ENCODE data around the gene ASB1.
"Not testable (repeated sequence)": the region's sequence is repeated elsewhere in the genome, so short reads cannot be mapped to it uniquely, and the experiment has no call there.

ASB1 gene

DNA sequence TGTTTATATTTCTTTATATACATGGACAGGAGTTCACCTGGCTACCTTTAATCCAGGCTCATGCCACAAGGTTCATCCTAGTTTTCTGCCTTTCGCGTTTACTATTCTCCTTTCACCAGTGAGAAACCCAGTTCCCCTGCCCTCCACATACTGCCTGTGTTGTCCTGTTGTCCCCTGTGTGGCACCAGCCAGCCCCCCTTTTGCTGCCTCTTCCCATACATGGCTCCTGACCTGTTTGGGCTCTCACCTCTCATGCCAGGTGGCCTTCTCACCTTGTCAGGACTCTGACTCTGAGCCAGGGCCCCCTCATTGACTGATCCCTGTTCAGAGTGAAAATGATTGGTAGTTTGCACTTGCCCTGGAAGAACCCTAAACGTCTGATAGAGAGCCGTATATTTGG lies 13.6 kb downstream of the ASB1 start:
- no peak for DNase-seq (ENCODE audit: extremely low read depth, insufficient read length)
- Histone ChIP-seq H3K27me3 (replicated peaks; ENCODE audit: control insufficient read depth, insufficient read depth, low read length) (no peaks in the 10 kb centered on the region), H3K4me3 (replicated peaks; ENCODE audit: low read depth, low read length) (no peak overlapping the region), H3K36me3 (ENCODE audit: control insufficient read depth, insufficient read depth, low read length) (peaks cover 24% of the 10 kb centered on the region)
- TF ChIP-seq, protein P1, sequence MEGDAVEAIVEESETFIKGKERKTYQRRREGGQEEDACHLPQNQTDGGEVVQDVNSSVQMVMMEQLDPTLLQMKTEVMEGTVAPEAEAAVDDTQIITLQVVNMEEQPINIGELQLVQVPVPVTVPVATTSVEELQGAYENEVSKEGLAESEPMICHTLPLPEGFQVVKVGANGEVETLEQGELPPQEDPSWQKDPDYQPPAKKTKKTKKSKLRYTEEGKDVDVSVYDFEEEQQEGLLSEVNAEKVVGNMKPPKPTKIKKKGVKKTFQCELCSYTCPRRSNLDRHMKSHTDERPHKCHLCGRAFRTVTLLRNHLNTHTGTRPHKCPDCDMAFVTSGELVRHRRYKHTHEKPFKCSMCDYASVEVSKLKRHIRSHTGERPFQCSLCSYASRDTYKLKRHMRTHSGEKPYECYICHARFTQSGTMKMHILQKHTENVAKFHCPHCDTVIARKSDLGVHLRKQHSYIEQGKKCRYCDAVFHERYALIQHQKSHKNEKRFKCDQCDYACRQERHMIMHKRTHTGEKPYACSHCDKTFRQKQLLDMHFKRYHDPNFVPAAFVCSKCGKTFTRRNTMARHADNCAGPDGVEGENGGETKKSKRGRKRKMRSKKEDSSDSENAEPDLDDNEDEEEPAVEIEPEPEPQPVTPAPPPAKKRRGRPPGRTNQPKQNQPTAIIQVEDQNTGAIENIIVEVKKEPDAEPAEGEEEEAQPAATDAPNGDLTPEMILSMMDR (IDR thresholded peaks at IDR 0.05; ENCODE audit: insufficient read depth, low read length, poor library complexity, severe bottlenecking) = no peak

DNA sequence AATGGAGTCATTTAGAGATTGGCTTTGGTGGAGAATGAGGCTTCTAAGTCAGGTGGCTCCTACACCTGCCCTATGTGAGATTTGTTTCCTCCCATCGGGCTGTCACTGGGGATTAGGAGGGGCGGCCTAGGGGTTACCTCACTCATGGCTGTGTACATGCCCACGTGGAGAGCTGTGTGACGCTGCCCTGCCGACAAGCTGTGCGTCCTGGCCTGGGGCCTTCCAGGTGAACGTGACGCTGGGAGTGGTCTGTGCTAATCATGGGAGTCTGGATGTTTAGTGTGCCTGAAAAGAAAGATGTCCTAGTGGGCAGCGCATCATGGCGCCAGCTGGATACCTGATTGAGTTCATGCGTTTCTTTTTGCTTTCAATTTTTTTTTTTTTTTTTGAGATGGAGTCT lies 14.0 kb downstream of the ASB1 start:
- DNase-seq (ENCODE audit: extremely low read depth, insufficient read length) = no peak
- Histone ChIP-seq H3K36me3 (ENCODE audit: control insufficient read depth, insufficient read depth, low read length) (peaks cover 22% of the 10 kb centered on the region), H3K4me3 (replicated peaks; ENCODE audit: low read depth, low read length) (no peak overlapping the region), H3K27me3 (replicated peaks; ENCODE audit: control insufficient read depth, insufficient read depth, low read length) (no peaks in the 10 kb centered on the region)
- TF ChIP-seq, protein P1 (IDR thresholded peaks at IDR 0.05; ENCODE audit: insufficient read depth, low read length, poor library complexity, severe bottlenecking) = no peak

DNA sequence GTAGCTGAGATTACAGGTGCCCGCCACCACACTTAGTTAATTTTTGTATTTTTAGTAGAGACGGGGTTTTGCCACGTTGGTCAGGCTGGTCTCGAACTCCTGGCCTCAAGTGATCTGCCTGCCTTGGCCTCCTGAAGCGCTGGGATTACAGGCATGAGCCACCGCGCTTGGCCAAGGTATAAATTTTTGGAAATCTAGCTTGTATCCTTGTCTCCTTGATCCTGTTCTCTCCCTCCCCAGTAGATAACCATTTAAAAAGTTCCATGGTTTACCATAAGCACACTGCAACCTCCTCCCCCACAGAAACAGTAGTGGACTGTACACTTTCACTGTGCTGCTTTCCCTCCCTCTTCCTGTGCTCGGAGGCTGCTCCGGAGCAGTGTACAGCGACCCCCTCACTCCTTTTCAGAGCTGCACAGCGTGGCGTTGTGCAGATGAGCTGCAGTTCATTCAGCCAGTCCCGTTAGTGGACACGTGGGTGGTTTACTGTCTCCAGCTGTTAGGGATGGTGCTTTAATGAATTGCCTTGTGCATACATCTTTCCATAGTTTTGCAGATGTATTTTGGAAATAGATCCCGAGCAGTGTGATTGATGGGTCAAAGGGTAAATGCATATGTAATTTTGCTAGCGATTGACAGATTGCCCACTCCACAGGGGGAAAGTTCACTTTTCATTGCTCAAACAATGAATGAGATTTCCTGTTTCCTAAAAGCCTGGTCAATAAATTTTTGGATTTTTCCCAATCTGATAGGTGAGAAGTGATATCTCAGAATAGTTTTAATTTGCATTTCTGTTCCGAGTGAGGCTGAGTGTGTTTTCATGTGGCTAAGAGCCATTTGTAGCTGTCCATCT lies 14.8 kb downstream of the ASB1 start:
- Histone ChIP-seq H3K27me3 (replicated peaks; ENCODE audit: control insufficient read depth, insufficient read depth, low read length) (no peaks in the 10 kb centered on the region), H3K36me3 (ENCODE audit: control insufficient read depth, insufficient read depth, low read length) (peaks cover 29% of the 10 kb centered on the region), H3K4me3 (replicated peaks; ENCODE audit: low read depth, low read length) (no peak overlapping the region)
- no peak for DNase-seq (ENCODE audit: extremely low read depth, insufficient read length)
- TF ChIP-seq, protein P1 (IDR thresholded peaks at IDR 0.05; ENCODE audit: insufficient read depth, low read length, poor library complexity, severe bottlenecking) = no peak

DNA sequence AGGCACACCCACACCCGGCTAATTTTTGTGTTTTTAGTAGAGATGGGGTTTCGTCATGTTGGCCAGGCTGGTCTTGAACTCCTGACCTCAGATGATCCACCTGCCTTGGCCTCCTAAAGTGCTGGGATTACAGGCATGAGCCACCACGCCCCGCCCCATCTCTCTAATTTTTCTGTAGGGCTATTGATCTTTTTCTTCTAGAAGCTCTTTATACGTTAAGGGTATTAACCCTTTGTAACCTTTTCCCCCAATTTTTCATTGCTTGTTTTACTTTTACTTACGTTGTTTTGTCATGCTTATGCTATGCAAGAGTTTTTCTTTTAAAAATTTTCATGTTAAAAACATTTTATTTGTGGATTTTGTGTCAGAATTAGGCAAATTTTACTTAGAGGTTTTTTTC lies 15.5 kb downstream of the ASB1 start:
- H3K27me3 ChIP-seq (replicated peaks; ENCODE audit: control insufficient read depth, insufficient read depth, low read length); H3K4me3 ChIP-seq (replicated peaks; ENCODE audit: low read depth, low read length); DNase-seq (ENCODE audit: extremely low read depth, insufficient read length): not testable (repeated sequence)
- peaks cover 35% of the 10 kb centered on the region for H3K36me3 ChIP-seq (ENCODE audit: control insufficient read depth, insufficient read depth, low read length)

DNA sequence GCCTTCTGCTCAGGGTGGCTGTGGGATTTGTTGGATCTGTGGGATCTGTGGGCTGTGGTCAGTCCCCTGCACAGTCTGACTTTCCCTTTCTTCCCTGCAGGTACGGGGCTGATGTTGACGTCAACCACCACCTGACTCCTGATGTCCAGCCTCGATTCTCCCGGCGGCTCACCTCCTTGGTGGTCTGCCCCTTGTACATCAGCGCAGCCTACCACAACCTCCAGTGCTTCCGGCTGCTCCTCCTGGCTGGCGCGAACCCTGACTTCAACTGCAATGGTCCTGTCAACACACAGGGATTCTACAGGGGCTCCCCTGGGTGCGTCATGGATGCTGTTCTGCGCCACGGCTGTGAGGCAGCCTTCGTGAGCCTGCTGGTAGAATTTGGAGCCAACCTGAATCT lies 17.5 kb downstream of the ASB1 start:
- peaks cover 45% of the 10 kb centered on the region for H3K36me3 ChIP-seq (ENCODE audit: control insufficient read depth, insufficient read depth, low read length)

More for the DNA sequence above, 17.5 kb downstream of the ASB1 start:
- no peak for DNase-seq (ENCODE audit: extremely low read depth, insufficient read length)
- Histone ChIP-seq H3K27me3 (replicated peaks; ENCODE audit: control insufficient read depth, insufficient read depth, low read length) (no peaks in the 10 kb centered on the region), H3K4me3 (replicated peaks; ENCODE audit: low read depth, low read length) (no peak overlapping the region)
- TF ChIP-seq, protein P1 (IDR thresholded peaks at IDR 0.05; ENCODE audit: insufficient read depth, low read length, poor library complexity, severe bottlenecking) = no peak
